Measurements from ENCODE around the gene DET1. TPM values are rescaled to one million over a fixed set of nuclear protein-coding genes. Genes with fewer than 3 reads are reported as not detected.
A peak's percentile ranks its signal among the peaks of the same experiment; 100 is the strongest.
"Not testable (repeated sequence)": the region's sequence is repeated elsewhere in the genome, so short reads cannot be mapped to it uniquely, and the experiment has no call there.

DET1 gene
- 14.9 and 16.0 TPM in 2 replicates for polyA plus RNA-seq (2014; cell fraction: cytosol; rRNA removed)
- polyA plus RNA-seq (2014; cell fraction: nucleus; rRNA removed): 15.8 and 20.4 TPM in 2 replicates

DNA sequence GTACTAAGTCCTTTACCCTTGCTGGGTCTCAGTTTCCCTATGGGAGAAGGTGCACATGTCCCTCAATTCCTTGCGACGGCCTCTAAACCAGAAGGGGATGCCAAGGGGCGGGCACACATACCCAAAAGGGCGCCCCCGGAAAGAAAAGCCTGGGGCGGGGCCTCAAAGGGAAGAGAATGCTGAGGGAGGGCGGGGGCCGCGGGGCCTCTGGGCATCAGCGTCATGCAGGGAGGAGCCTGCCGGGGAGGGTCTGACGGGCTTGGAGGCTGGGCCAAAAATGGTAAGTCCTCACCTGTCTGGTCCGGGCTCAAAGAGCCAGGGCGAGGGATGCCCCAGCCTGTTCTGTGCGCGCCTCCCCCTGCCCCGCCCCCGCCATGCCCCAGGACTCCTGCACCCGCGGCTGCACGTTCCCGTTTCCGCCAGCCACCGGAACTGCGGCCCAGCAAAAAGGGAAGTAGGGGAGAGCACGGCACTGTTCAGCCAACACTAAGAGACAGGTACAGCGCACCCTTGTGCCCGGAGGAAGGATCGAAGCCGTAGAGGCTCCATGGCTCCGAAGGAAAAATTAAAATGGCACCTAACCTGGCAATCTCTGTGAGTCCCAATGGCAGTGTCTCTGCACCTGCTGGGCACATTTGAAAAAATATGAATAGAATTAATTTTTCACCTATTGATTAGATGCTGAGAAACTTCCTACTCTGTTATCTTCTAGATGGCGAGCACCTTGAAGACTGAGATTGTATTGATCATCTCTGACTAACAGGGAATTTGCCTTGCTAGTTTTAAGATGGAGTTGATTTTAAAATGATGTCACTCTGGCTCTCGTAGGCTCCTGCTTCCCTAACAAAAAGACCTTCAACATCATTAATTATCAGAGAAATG, at the start of gene DET1:
TSS of gene DET1 (minus strand) at position 434 of the 882 bp plus-strand sequence. CDS start 14,976 bp downstream, outside the sequence.
- peak; percentile 98 for DNase-seq (ENCODE audit: low spot score)

DNA sequence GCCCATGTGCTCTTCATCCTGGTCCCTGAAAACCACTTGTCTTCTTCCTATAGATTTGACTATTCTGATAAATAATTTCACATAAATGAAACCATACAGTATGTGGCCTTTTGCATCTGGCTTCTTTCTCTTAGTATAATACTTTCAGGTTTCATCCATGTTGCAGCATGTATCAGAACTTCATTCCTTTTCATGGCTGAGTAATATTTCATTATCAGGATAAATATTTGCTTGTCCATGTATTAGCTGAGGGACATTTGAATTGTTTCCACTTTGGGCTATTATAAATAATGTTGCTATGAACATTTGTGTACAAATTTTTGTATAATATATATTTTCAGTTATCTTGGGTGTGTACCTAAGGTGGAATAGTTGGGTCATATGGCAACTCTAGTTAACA, 44.9 kb upstream of the DET1 start:
- no peak for DNase-seq (ENCODE audit: low spot score)

DNA sequence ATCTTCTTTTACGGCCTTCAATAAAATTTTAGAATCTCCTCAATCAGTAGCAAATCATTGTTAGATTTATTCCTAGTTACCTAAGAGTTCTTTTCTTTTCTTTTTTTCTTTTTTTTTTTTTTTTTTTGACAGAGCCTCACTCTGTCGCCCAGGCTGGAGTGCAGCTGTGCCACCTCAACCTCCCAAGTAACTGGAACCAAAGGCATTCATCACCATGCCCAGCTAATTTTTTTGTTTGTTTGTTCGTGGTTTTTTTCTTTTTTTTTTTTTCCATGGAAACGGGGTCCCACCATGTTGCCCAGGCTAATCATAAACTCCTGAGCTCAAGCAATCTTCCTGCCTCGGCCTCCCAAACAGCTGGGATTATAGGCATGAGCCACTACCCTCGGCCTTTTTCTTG, 44.3 kb upstream of the DET1 start:
- DNase-seq (ENCODE audit: low spot score): no peak

DNA sequence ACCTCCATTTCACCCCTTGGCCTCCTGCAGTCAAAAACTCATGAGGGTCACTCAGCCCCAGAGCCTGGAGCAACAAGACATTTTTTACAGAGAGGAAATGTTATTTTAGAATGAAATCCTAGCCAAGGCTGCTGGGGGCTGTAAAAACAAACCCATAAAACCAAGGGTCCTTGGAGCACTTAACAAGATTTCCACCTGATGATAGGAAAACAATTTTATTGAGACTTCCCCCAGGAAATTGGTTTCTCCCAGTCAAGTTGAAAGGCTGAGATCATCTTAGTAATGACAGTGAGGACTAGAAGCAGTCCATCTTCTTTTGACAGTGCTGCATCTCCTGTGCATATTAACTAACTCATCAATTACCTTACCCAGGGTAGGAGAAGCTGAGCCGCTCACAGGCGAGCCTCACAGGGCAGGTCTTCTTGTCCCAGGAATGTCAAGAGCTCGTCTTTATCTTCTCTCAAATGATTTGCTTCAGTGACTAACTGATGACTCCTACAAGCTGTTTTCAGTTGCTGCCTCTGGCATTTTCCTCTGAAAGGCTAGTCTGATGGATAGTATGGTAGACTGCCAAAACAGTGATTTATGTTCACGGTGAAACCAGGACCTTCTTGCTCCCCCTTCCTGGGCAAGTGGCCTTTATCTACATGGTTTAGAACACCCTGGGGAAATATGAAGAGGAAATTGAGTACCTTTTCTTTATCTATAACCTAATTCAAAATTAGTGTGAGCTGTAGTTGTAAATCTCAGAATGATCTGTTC, 40.1 kb upstream of the DET1 start:
- peak; percentile 93 for DNase-seq (ENCODE audit: low spot score)

- DNase-seq (ENCODE audit: low spot score): no peak
These were observed 34.1 kb upstream of the DET1 start for GRCh38 chr15:88580532-88580931.

DNA sequence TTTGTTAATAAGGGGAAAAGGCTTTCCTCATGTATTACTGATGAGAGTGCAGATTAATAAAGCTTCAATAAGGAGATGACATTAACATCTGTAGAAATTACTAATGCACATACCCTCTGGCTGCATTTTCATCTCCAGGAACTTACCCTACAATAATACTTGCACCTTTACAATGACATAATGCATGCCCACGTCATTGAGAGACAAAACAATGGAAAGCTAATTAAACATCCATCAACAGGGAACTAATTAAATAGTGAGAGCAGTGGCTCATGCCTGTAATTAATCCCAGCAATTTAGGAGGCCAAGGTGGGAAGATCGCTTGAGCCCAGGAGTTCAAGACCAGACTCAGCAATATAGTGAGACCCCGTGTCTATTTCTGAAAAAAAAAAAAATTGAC, 32.8 kb upstream of the DET1 start:
- DNase-seq (ENCODE audit: low spot score): no peak

- DNase-seq (ENCODE audit: low spot score): no peak
These were observed 28.2 kb upstream of the DET1 start for GRCh38 chr15:88574655-88575054.

DNA sequence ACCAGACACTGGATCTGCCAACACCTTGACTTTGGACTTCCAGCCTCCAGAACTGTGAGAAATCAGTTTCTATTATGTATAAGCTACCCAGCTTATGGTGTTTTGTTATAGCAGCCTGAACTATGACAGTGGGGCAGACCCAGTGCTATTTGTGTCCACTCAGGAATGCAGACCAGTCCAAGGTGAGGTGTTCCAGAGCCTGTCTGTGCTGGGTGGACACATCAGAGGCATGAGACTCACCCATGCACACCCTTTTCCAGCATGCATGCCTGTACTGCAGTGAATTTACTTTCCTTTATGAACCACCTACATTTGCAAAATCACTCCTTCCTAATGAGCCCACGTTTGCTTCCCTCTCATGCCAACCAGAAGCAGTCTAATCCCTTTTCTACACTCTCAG, 27.6 kb upstream of the DET1 start:
- DNase-seq (ENCODE audit: low spot score): no peak

DNA sequence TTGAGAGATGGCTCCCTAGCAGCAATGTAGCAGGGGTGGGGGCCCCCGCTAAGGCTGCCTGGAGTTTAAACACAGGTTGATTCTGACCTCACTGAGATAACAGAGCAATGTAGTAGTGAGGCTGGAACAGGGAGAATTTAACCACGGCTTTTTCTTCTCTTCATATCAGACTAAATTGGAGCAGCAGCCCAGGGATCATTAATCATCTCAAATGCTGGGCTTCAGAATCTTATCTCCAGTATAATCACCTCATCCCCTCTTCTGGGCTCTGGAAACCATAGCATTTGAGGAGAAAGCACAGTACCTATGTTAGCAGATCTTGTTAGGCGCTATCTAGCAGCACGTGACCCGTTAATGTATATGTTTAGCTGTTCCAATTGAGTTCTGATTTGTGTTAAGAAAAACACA, 25.4 kb upstream of the DET1 start:
- DNase-seq (ENCODE audit: low spot score): peak; percentile 98

- DNase-seq (ENCODE audit: low spot score): peak; percentile 98
These were observed 24.8 kb upstream of the DET1 start for GRCh38 chr15:88571153-88571851.

GRCh38 chr15:88568589-88568988, 22.1 kb upstream of the DET1 start:
- no peak for DNase-seq (ENCODE audit: low spot score)

- no peak for DNase-seq (ENCODE audit: low spot score)
These were observed 18.3 kb upstream of the DET1 start for GRCh38 chr15:88564741-88565140.

DNA sequence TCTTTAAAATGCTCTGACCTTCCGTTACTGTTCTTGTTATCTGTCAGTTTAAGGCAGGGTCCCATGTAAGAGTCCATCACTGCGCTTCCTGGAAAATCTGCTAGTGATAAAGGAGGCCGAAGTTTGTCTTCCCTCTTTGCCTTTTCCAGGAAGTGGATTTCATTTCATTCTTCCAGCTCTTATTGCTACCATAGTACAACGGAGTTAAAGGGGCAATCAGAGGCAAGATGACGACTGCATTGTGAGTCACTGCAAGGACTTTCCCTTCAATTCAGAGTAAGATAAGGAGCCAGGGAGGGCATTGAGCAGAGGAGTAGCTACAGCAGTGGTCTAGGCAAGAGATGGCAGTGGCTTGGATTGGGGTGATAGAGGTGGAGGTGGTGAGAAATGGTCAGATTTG, 17.2 kb upstream of the DET1 start:
- no peak for DNase-seq (ENCODE audit: low spot score)

DNA sequence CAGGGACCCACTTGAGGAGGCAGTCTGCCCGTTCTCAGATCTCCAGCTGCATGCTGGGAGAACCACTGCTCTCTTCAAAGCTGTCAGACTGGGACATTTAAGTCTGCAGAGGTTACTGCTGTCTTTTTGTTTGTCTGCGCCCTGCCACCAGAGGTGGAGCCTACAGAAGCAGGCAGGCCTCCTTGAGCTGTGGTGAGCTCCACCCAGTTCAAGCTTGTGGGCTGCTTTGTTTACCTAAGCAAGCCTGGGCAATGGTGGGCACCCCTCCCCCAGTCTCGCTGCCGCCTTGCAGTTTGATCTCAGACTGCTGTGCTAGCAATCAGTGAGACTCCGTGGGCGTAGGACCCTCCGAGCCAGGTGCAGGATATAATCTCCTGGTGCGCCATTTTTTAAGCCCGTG, 13.1 kb upstream of the DET1 start:
- not testable (repeated sequence) for DNase-seq (ENCODE audit: low spot score)

GRCh38 chr15:88558026-88558425, 11.5 kb upstream of the DET1 start:
- DNase-seq (ENCODE audit: low spot score): not testable (repeated sequence)

- DNase-seq (ENCODE audit: low spot score): not testable (repeated sequence)
These were observed 1.5 kb upstream of the DET1 start for GRCh38 chr15:88548009-88548408.

DNA sequence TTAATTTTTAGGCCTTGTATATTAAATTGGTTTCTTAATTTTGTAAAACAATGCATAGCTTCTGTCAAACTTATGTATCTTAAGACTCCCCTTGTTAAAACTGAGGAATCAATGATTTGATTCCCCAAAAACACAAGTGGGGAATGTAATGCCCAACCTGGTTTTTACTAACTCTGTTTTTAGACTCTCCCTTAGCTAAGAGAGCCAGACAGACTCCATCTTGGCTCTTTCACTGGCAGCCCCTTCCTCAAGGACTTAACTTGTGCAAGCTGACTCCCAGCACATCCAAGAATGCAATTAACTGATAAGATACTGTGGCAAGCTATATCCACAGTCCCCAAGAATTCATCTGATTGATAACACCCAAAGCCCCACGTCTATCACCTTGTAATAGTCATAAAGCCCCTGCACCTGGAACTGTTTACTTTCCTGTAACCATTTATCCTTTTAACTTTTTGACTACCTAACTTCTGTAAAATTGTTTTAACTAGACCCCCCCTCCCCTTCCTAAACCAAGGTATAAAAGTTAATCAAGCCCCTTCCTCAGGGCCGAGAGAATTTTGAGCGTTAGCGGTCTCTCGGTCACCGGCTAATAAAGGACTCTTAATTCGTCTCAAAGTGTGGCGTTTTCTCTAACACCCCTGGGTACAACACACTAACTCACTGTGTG, 768 bp downstream of the DET1 start:
- DNase-seq (ENCODE audit: low spot score): not testable (repeated sequence)

DNA sequence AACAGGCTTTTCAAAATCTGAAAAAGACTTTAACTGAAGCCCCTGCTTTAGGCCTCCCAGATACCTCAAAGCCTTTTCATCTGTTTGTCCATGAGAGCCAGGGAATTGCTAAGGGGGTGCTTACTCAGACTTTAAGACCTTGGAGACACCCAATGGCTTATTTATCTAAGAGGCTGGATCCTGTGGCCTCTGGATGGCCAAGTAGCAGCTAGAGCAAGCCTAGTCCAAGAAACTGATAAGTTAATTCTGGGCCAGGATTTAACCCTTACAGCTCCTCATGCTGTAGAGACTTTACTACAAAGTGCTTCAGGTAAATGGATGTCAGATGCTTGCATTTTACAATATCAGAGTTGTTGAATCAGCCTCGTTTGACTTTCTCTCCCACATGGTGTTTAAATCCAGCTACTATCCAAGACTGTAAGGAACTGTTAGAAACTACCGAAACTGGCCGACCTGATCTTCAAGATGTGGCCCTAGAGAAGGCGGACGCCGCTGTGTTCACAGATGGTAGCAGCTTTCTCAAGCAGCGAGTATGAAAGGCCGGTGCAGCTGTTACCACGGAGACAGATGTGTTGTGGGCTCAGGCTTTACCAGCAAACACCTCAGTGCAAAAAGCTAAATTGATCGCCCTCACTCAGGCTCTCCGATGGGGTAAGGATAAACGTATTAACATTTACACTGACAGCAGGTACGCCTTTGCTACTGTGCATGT, 3.3 kb downstream of the DET1 start:
- no peak for DNase-seq (ENCODE audit: low spot score)

DNA sequence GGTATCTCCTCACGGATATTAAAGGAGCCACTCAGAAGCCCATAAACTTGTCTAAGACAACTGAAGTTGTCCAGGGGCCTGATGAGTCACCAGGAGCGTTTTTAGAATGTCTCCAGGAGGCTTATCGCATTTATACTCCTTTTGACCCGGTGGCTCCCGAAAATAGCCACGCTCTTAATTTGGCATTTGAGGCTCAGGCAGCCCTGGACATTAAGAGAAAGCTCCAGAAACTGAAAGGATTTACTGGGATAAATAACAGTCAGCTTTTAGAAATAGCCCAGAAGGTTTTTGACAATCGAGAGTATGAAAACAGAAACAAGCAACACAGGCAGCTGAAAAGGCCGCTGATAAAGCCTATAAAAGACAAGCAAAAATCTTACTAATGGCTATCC, 4.1 kb downstream of the DET1 start:
- no peak for DNase-seq (ENCODE audit: low spot score)

GRCh38 chr15:88541709-88542341, 4.7 kb downstream of the DET1 start:
- no peak for DNase-seq (ENCODE audit: low spot score)

All from SK-N-DZ (cell line).